ENCODE measurements around the gene IWS1.
"Not testable (repeated sequence)": the region's sequence is repeated elsewhere in the genome, so short reads cannot be mapped to it uniquely, and the experiment has no call there.

The IWS1 gene

GRCh38 chr2:127527001-127527804 lies 914 bp upstream of the IWS1 start:
- peak; percentile 28 for DNase-seq (ENCODE audit: low read depth)

- peak; percentile 64 for DNase-seq (ENCODE audit: low read depth)
Measured at GRCh38 chr2:127525691-127526131, 578 bp downstream of the IWS1 start.

- not testable (repeated sequence) for DNase-seq (ENCODE audit: low read depth)
Measured at GRCh38 chr2:127524198-127524834, 2.0 kb downstream of the IWS1 start.

- DNase-seq (ENCODE audit: low read depth) = no peak
Measured at GRCh38 chr2:127523269-127523939, 2.9 kb downstream of the IWS1 start.

- no peak for DNase-seq (ENCODE audit: low read depth)
Measured at GRCh38 chr2:127520424-127520823, 5.9 kb downstream of the IWS1 start.

GRCh38 chr2:127517465-127517864 lies 8.8 kb downstream of the IWS1 start:
- no peak for DNase-seq (ENCODE audit: low read depth)

- DNase-seq (ENCODE audit: low read depth) = no peak
Measured at GRCh38 chr2:127516041-127516762, 10.1 kb downstream of the IWS1 start.

- no peak for DNase-seq (ENCODE audit: low read depth)
Measured at GRCh38 chr2:127515383-127515915, 10.8 kb downstream of the IWS1 start.

GRCh38 chr2:127514485-127514884 lies 11.8 kb downstream of the IWS1 start:
- DNase-seq (ENCODE audit: low read depth) = no peak

- no peak for DNase-seq (ENCODE audit: low read depth)
Measured at GRCh38 chr2:127514076-127514475, 12.2 kb downstream of the IWS1 start.

GRCh38 chr2:127512362-127512761 lies 13.9 kb downstream of the IWS1 start:
- no peak for DNase-seq (ENCODE audit: low read depth)

- no peak for DNase-seq (ENCODE audit: low read depth)
Measured at GRCh38 chr2:127511917-127512316, 14.4 kb downstream of the IWS1 start.

GRCh38 chr2:127511090-127511695 lies 15.1 kb downstream of the IWS1 start:
- no peak for DNase-seq (ENCODE audit: low read depth)

GRCh38 chr2:127510073-127510472 lies 16.2 kb downstream of the IWS1 start:
- no peak for DNase-seq (ENCODE audit: low read depth)

GRCh38 chr2:127508631-127509034 lies 17.7 kb downstream of the IWS1 start:
- DNase-seq (ENCODE audit: low read depth) = peak; percentile 88

- DNase-seq (ENCODE audit: low read depth) = no peak
Measured at GRCh38 chr2:127508023-127508630, 18.2 kb downstream of the IWS1 start.

GRCh38 chr2:127506510-127506909 lies 19.8 kb downstream of the IWS1 start:
- no peak for DNase-seq (ENCODE audit: low read depth)

GRCh38 chr2:127504552-127505430 lies 21.5 kb downstream of the IWS1 start:
- no peak for DNase-seq (ENCODE audit: low read depth)

- DNase-seq (ENCODE audit: low read depth) = no peak
Measured at GRCh38 chr2:127503491-127503890, 22.8 kb downstream of the IWS1 start.

- peak; percentile 88 for DNase-seq (ENCODE audit: low read depth)
Measured at GRCh38 chr2:127498386-127498785, 27.9 kb downstream of the IWS1 start.

Data from amniotic epithelial cell (primary cell).